GM12878 (cell line): ENCODE measurements around the gene RSPO3.

ENCODE experiments used
- CHD2 ChIP-seq: IDR thresholded peaks from 2 replicates; pipeline ENCODE4 v1.6.1; 2011; ENCODE audit warnings: low read depth, low read length, improper control_type of control experiment, borderline replicate concordance
- RB1 ChIP-seq: fragments of 450-650 bp; formaldehyde crosslinking; IDR thresholded peaks from 2 replicates; pipeline ENCODE4 v1.6.1; 2017; ENCODE audit warnings: mild to moderate bottlenecking, borderline replicate concordance
- RCOR1 ChIP-seq: conservative IDR thresholded peaks from 2 replicates; pipeline ENCODE4 v1.6.1; 2012; ENCODE audit warnings: low read depth, low read length, improper control_type of control experiment
- TF ChIP-seq, protein P1 (sequence below): IDR thresholded peaks from 2 replicates; pipeline ENCODE4 v1.6.1; 2012; ENCODE audit warnings: low read length, inconsistent platforms
- TF ChIP-seq, protein P2 (sequence below), 3 experiments: IDR thresholded peaks in 2 of 3; conservative IDR thresholded peaks in 1 of 3; 2 replicates each; pipeline ENCODE4 v1.5.1; 2011; ENCODE audit warnings: low read depth in 3 of 3, low read length in 3 of 3, mild to moderate bottlenecking in 3 of 3, control low read depth in 2 of 3, moderate library complexity in 2 of 3, inconsistent platforms in 1 of 3, mixed read lengths in 1 of 3; ENCODE audit not compliant: control insufficient read depth in 2 of 3, insufficient read depth in 1 of 3; ENCODE audit errors: extremely low read depth in 1 of 3
- TF ChIP-seq, protein P3 (sequence below): IDR thresholded peaks from 2 replicates; pipeline ENCODE4 v1.6.1; 2012; ENCODE audit warnings: low read depth, low read length, improper control_type of control experiment

DNA sequence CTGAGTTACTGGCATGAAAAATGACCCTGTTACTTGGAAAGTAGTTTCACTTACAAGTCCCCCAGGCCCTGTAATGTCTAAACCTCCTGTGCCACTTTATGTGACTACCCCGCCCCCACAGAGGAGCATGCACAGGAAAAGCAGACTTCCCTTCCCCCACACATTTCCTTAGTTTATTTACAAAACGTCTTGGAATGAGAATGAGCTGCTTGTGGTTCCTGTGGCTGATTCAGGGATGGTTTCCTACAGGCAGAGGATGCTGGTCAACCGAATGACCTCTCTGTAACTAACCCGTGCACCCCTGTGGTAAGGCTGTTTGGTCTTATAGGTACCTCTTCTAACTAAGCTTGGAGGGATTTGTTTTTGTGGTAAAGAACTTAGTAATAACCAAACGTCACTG lies 28.5 kb downstream of the RSPO3 start:
- TF ChIP-seq, protein P1, sequence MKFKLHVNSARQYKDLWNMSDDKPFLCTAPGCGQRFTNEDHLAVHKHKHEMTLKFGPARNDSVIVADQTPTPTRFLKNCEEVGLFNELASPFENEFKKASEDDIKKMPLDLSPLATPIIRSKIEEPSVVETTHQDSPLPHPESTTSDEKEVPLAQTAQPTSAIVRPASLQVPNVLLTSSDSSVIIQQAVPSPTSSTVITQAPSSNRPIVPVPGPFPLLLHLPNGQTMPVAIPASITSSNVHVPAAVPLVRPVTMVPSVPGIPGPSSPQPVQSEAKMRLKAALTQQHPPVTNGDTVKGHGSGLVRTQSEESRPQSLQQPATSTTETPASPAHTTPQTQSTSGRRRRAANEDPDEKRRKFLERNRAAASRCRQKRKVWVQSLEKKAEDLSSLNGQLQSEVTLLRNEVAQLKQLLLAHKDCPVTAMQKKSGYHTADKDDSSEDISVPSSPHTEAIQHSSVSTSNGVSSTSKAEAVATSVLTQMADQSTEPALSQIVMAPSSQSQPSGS: no peak
- TF ChIP-seq RCOR1: no peak
- TF ChIP-seq, protein P2, sequence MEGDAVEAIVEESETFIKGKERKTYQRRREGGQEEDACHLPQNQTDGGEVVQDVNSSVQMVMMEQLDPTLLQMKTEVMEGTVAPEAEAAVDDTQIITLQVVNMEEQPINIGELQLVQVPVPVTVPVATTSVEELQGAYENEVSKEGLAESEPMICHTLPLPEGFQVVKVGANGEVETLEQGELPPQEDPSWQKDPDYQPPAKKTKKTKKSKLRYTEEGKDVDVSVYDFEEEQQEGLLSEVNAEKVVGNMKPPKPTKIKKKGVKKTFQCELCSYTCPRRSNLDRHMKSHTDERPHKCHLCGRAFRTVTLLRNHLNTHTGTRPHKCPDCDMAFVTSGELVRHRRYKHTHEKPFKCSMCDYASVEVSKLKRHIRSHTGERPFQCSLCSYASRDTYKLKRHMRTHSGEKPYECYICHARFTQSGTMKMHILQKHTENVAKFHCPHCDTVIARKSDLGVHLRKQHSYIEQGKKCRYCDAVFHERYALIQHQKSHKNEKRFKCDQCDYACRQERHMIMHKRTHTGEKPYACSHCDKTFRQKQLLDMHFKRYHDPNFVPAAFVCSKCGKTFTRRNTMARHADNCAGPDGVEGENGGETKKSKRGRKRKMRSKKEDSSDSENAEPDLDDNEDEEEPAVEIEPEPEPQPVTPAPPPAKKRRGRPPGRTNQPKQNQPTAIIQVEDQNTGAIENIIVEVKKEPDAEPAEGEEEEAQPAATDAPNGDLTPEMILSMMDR (IDR thresholded peaks at IDR 0.05 in 2 of 3, conservative IDR thresholded peaks at IDR 0.05 in 1 of 3; ENCODE audit: control insufficient read depth in 2 of 3, extremely low read depth in 1 of 3, insufficient read depth in 1 of 3, low read depth in 3 of 3, low read length in 3 of 3): no peak
- no peak for TF ChIP-seq RB1
- TF ChIP-seq, protein P3, sequence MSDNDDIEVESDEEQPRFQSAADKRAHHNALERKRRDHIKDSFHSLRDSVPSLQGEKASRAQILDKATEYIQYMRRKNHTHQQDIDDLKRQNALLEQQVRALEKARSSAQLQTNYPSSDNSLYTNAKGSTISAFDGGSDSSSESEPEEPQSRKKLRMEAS: no peak
- no peak for TF ChIP-seq CHD2
